ENCODE measurements around the gene KCNH4.

KCNH4 gene

DNA sequence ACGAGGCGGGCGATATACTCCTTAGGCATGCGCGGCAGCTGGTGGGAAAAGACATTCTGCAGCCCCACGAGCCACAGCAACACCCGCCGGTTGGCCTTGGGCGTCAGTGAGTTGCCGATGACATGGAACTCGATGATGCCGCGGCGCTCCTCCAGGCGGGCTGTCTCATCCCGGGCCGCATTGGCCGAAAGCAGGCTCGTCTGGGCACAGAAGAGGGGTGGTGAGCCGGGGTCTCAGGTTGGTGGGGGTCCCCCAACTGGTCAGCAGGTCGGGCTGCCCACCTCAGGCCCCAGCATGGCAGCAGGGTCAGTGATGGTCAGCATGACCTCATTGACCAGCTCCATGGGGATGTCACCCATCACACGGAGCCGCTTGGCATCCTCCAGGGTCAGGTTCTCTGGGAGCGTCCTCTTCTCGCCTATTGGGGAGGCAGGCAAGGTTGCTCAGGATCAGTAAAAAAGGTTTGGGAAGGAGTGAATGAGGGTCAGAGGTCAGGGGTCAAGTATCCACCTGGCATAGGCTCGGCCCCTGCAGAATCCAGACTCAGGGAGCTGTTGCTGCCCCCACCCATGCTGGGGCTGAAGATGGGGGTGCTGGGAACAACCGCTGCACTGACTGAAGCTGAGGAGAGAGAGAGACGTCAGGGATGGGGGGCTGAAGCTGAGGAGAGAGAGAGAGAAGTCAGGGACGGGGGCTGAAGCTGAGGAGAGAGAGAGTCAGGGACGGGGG is 63.4 kb downstream of the KCNH4 start:
- Histone ChIP-seq H2AFZ (ENCODE audit: low read depth, low read length) (no peak overlapping the region), H3K9me3 (ENCODE audit: insufficient read depth, low read length) (no peaks in the 10 kb centered on the region), H3K36me3 (replicated peaks; ENCODE audit: low read depth, low read length) (peaks cover 18% of the 10 kb centered on the region), H4K20me1 (ENCODE audit: insufficient read depth, low read length) (no peaks in the 10 kb centered on the region), H3K9ac (ENCODE audit: low read length) (no peak overlapping the region), H3K79me2 (ENCODE audit: low read length) (0 out of 2 replicates have a peak, but pooled peaks cover 4% of the 10 kb centered on the region), H3K4me2 (ENCODE audit: low read length) (no peak overlapping the region), H3K4me1 (ENCODE audit: low read length) (peaks cover 54% of the 10 kb centered on the region), H3K4me3 (ENCODE audit: low read length) (no peak overlapping the region), H3K27ac (ENCODE audit: low read length) (no peak overlapping the region), H3K27me3 (ENCODE audit: low read depth, low read length) (no peaks in the 10 kb centered on the region)
- TF ChIP-seq, protein P1, sequence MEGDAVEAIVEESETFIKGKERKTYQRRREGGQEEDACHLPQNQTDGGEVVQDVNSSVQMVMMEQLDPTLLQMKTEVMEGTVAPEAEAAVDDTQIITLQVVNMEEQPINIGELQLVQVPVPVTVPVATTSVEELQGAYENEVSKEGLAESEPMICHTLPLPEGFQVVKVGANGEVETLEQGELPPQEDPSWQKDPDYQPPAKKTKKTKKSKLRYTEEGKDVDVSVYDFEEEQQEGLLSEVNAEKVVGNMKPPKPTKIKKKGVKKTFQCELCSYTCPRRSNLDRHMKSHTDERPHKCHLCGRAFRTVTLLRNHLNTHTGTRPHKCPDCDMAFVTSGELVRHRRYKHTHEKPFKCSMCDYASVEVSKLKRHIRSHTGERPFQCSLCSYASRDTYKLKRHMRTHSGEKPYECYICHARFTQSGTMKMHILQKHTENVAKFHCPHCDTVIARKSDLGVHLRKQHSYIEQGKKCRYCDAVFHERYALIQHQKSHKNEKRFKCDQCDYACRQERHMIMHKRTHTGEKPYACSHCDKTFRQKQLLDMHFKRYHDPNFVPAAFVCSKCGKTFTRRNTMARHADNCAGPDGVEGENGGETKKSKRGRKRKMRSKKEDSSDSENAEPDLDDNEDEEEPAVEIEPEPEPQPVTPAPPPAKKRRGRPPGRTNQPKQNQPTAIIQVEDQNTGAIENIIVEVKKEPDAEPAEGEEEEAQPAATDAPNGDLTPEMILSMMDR (IDR thresholded peaks at IDR 0.05; ENCODE audit: low read depth, low read length): no peak
- no peak for TF ChIP-seq EZH2phosphoT487 (IDR thresholded peaks at IDR 0.05; ENCODE audit: low read depth)

DNA sequence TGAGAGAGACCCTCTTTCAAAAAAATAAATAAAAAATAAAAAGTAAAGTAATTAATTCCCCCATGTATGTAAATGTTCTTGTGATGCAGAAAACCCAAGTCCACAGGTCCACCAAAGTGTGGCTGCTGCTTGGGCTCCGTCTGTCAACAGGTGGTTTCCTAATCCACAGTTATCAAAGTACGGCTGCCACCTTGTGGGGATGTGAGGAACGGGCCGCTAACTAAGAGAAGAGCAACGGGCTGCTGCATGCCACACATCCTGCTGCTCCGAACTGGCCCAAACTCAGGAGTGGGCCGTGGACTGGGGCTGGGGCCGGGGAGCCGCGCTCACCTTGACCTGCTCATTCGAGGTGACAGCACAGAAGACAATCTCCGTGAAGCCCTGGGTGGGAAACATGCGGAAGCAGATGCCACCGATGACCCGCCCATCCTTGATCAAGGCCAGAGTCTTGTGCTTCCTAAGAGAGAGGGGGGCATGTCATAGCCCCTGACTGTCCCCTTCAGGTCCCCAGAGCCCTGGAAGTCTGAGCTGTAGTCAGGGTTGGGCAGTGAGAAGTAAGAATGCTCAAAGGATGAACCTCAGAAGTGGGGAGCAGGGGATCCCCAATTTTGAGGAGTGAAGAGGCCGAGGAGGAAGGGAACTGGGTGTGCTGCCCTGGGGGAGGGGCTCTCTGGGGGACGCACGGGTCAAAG is 64.1 kb downstream of the KCNH4 start:
- Histone ChIP-seq H3K27ac (ENCODE audit: low read length) (peak overlapping the region; percentile 96), H3K79me2 (ENCODE audit: low read length) (0 out of 2 replicates have a peak, but pooled peaks cover 4% of the 10 kb centered on the region), H2AFZ (ENCODE audit: low read depth, low read length) (no peak overlapping the region), H3K27me3 (ENCODE audit: low read depth, low read length) (no peaks in the 10 kb centered on the region), H3K36me3 (replicated peaks; ENCODE audit: low read depth, low read length) (peaks cover 18% of the 10 kb centered on the region), H4K20me1 (ENCODE audit: insufficient read depth, low read length) (no peaks in the 10 kb centered on the region), H3K9ac (ENCODE audit: low read length) (peak overlapping the region; percentile 77; the same call in 1 of the 2 replicates), H3K4me2 (ENCODE audit: low read length) (peak overlapping the region; percentile 79), H3K4me3 (ENCODE audit: low read length) (peak overlapping the region; percentile 33; the same call in 1 of the 2 replicates), H3K4me1 (ENCODE audit: low read length) (peaks cover 59% of the 10 kb centered on the region), H3K9me3 (ENCODE audit: insufficient read depth, low read length) (no peaks in the 10 kb centered on the region)
- TF ChIP-seq, protein P1 (IDR thresholded peaks at IDR 0.05; ENCODE audit: low read depth, low read length): peak; percentile 89
- no peak for TF ChIP-seq EZH2phosphoT487 (IDR thresholded peaks at IDR 0.05; ENCODE audit: low read depth)

DNA sequence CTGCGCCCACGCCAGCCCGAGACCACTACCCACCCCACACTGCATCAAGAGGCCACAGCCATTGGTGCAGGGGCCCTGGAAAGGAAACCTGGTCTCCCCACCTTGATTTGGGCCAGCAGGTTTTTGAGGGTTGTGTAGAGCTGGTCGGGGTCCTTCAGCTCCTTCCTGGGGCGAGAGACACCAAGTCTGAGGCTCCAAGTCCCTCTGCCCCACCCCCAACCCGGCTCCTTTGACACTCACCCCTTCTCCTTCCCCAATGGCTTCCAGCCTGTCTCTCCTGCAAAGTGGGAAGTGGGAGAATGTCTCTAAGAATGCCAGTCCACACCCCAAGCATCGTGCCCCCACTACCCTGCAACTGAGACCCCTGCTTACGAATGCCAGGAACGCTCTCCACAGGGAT is 66.8 kb downstream of the KCNH4 start:
- Histone ChIP-seq H3K9me3 (ENCODE audit: insufficient read depth, low read length) (no peaks in the 10 kb centered on the region), H3K4me3 (ENCODE audit: low read length) (no peak overlapping the region), H2AFZ (ENCODE audit: low read depth, low read length) (no peak overlapping the region), H4K20me1 (ENCODE audit: insufficient read depth, low read length) (no peaks in the 10 kb centered on the region), H3K36me3 (replicated peaks; ENCODE audit: low read depth, low read length) (peaks cover 16% of the 10 kb centered on the region), H3K4me1 (ENCODE audit: low read length) (peaks cover 53% of the 10 kb centered on the region), H3K27me3 (ENCODE audit: low read depth, low read length) (no peaks in the 10 kb centered on the region), H3K9ac (ENCODE audit: low read length) (no peak overlapping the region), H3K4me2 (ENCODE audit: low read length) (no peak overlapping the region), H3K79me2 (ENCODE audit: low read length) (no peaks in the 10 kb centered on the region), H3K27ac (ENCODE audit: low read length) (no peak overlapping the region)
- no peak for TF ChIP-seq EZH2phosphoT487 (IDR thresholded peaks at IDR 0.05; ENCODE audit: low read depth)
- TF ChIP-seq, protein P1 (IDR thresholded peaks at IDR 0.05; ENCODE audit: low read depth, low read length): no peak
